Spleen (tissue), 7 donors: ENCODE data around the gene ZEB2.

Experiments
- POLR2A ChIP-seq, 3 donors: fragments of 450-650 bp; IDR thresholded peaks; one replicate each; pipeline ENCODE4 v1.5.1; 2017; ENCODE audit warnings: antibody characterized with exemption in 3 of 3, mild to moderate bottlenecking in 1 of 3
- TF ChIP-seq, protein P1 (sequence below), 11 experiments: fragments of 200-600 bp in 7 of 11; fragments of 450-650 bp in 4 of 11; sonication (generic) in 4 of 11; IDR thresholded peaks in 8 of 11; conservative IDR thresholded peaks in 3 of 11; 1 replicate in 7 of 11; 2 replicates in 4 of 11; pipeline versions ENCODE4 v1.4.0 to v1.8.0; 2016 to 2021; ENCODE audit warnings: antibody characterized with exemption in 11 of 11, inconsistent platforms in 4 of 11, mild to moderate bottlenecking in 1 of 11
- donor health status: DM: no; HTN: no; CAD: no; lungs with moderate emphysema.
- donor health status: DM: no; HTN: no; CAD: no.
- donor health status: DM: no; HTN: no; CAD: no.

DNA sequence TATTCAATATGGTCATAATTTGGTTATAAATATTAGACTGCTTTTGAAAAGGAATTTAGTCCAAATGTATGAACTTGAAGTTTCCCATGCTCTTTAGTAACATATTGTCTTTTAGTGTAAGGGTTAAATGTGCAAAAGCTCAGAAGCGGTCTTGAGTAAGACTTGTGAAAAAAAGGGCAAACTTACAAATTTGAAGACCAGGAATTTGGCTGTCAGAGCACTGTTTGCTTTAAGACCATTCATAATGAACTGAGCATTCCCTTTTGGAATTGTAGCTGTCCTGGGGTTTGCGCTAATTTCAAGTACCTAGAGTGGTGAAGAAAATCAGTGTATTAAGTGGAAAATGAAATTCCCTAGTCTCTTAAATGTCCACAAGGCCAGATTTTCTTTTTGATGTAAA, 6.9 kb upstream of the ZEB2 start:
- TF ChIP-seq, protein P1, sequence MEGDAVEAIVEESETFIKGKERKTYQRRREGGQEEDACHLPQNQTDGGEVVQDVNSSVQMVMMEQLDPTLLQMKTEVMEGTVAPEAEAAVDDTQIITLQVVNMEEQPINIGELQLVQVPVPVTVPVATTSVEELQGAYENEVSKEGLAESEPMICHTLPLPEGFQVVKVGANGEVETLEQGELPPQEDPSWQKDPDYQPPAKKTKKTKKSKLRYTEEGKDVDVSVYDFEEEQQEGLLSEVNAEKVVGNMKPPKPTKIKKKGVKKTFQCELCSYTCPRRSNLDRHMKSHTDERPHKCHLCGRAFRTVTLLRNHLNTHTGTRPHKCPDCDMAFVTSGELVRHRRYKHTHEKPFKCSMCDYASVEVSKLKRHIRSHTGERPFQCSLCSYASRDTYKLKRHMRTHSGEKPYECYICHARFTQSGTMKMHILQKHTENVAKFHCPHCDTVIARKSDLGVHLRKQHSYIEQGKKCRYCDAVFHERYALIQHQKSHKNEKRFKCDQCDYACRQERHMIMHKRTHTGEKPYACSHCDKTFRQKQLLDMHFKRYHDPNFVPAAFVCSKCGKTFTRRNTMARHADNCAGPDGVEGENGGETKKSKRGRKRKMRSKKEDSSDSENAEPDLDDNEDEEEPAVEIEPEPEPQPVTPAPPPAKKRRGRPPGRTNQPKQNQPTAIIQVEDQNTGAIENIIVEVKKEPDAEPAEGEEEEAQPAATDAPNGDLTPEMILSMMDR (IDR thresholded peaks at IDR 0.05 in 8 of 11, conservative IDR thresholded peaks at IDR 0.05 in 3 of 11), result no peak
- TF ChIP-seq POLR2A (IDR thresholded peaks at IDR 0.05), result no peak
